CD8-positive, alpha-beta memory T cell (primary cell): Measurements from ENCODE around the gene ARHGEF38. TPM values are rescaled to one million over a fixed set of nuclear protein-coding genes. Genes with fewer than 3 reads are reported as not detected.
"Not testable (repeated sequence)": the region's sequence is repeated elsewhere in the genome, so short reads cannot be mapped to it uniquely, and the experiment has no call there.

Source experiments
- CTCF ChIA-PET: fragments of 350-600 bp; sonication (Branson Sonifier 250); formaldehyde crosslinking; loops from one replicate; lab custom pipeline; 2021; ENCODE audit warnings: antibody characterized with exemption; lab: Charles Lee
- POLR2A ChIA-PET: fragments of 350-600 bp; sonication (Branson Sonifier 250); formaldehyde crosslinking; loops from one replicate; lab custom pipeline; 2021; ENCODE audit warnings: antibody characterized with exemption; lab: Charles Lee
- DNase-seq, 5 donors: peaks; one replicate each; pipeline versions ENCODE4 v3.0.0 to v3.0.0-alpha.2; 2020 to 2022; ENCODE audit warnings: mixed read lengths in 1 of 5
- H3K27ac ChIP-seq: one replicate; pipeline ENCODE4 v1.7.0; 2013; ENCODE audit warnings: low read depth, mild to moderate bottlenecking, low read length, moderate library complexity
- H3K27me3 ChIP-seq: 2 replicates; pipeline ENCODE4 v1.7.0; 2013; ENCODE audit warnings: low read length, mild to moderate bottlenecking; ENCODE audit not compliant: insufficient read depth, poor library complexity, severe bottlenecking
- H3K36me3 ChIP-seq: 2 replicates; pipeline ENCODE4 v1.7.0; 2013; ENCODE audit warnings: mild to moderate bottlenecking, low read length, moderate library complexity; ENCODE audit not compliant: insufficient read depth
- H3K4me1 ChIP-seq: 2 replicates; pipeline ENCODE4 v1.7.0; 2013; ENCODE audit warnings: mild to moderate bottlenecking, low read length, moderate library complexity; ENCODE audit not compliant: insufficient read depth
- H3K4me3 ChIP-seq: 2 replicates; pipeline ENCODE4 v1.7.0; 2013; ENCODE audit warnings: mild to moderate bottlenecking, low read length
- H3K9me3 ChIP-seq: 2 replicates; pipeline ENCODE4 v1.7.0; 2013; ENCODE audit warnings: mild to moderate bottlenecking, low read length
- H3K27ac Mint-ChIP-seq, 8 donors: one replicate each; pipeline ENCODE4 v1.8.0; 2020 to 2021; ENCODE audit warnings: mixed read lengths in 8 of 8, mild to moderate bottlenecking in 6 of 8, inconsistent platforms in 3 of 8, moderate library complexity in 3 of 8
- H3K27me3 Mint-ChIP-seq, 2 donors: one replicate each; pipeline ENCODE4 v1.8.0; 2020 to 2021; ENCODE audit warnings: mixed read lengths in 2 of 2, mild to moderate bottlenecking in 1 of 2, moderate library complexity in 1 of 2
- H3K36me3 Mint-ChIP-seq, 3 donors: one replicate each; pipeline ENCODE4 v1.8.0; 2020 to 2021; ENCODE audit warnings: mixed read lengths in 3 of 3, inconsistent platforms in 1 of 3, mild to moderate bottlenecking in 1 of 3
- H3K4me1 Mint-ChIP-seq, 3 donors: one replicate each; pipeline ENCODE4 v1.8.0; 2020 to 2021; ENCODE audit warnings: mixed read lengths in 3 of 3, inconsistent platforms in 1 of 3, mild to moderate bottlenecking in 1 of 3
- H3K4me3 Mint-ChIP-seq, 7 donors: one replicate each; pipeline ENCODE4 v1.8.0; 2020 to 2021; ENCODE audit warnings: mixed read lengths in 7 of 7, mild to moderate bottlenecking in 6 of 7, moderate library complexity in 4 of 7, inconsistent platforms in 2 of 7
- H3K9me3 Mint-ChIP-seq, 5 donors: one replicate each; pipeline ENCODE4 v1.8.0; 2020 to 2022; ENCODE audit warnings: mixed read lengths in 5 of 5, mild to moderate bottlenecking in 3 of 5, moderate library complexity in 2 of 5, inconsistent platforms in 1 of 5
- polyA plus RNA-seq: library from polyadenylated mRNA; unstranded; fragments of 300-500 nt; fragmentation: Illumina TruSeq; gene quantifications from one replicate; pipeline ENCODE4 v1.2.3, GENCODE V29; 2021
- total RNA-seq, 2 experiments: library from RNA; stranded (reverse); gene quantifications; one replicate each; pipeline ENCODE4 v1.2.3, GENCODE V29; 2021

Gene ARHGEF38
- total and polyA plus RNA-seq, 3 experiments from 2014 or later: not detected

GRCh38 chr4:105714932-105715331 is 162.5 kb downstream of the ARHGEF38 start:
- Mint-ChIP-seq H3K4me3 (no peak overlapping the region), H3K9me3 (no peaks in the 10 kb centered on the region), H3K27ac (no peak overlapping the region), H3K36me3 (peaks cover 0 to 7% (median 3%) of the 10 kb centered on the region in 3 donors), H3K4me1 (peaks cover 2 to 6% (median 5%) of the 10 kb centered on the region in 3 donors), H3K27me3 (peaks cover 0 to 3% of the 10 kb centered on the region in 2 donors)
- POLR2A ChIA-PET: no interaction called here
- peaks cover under 1% of the 10 kb centered on the region for H3K36me3 ChIP-seq
- no peaks in the 10 kb centered on the region for H3K27me3 ChIP-seq
- no peak overlapping the region for H3K27ac ChIP-seq
- CTCF ChIA-PET: interaction anchor here (0.8 kb wide), 1 partner anchor 574 kb away, joined by 3 read pairs; no protein-coding TSS in a partner anchor
- H3K9me3 ChIP-seq: no peaks in the 10 kb centered on the region
- DNase-seq: no peak
- H3K4me1 ChIP-seq: peaks cover under 1% of the 10 kb centered on the region
- no peak overlapping the region for H3K4me3 ChIP-seq

DNA sequence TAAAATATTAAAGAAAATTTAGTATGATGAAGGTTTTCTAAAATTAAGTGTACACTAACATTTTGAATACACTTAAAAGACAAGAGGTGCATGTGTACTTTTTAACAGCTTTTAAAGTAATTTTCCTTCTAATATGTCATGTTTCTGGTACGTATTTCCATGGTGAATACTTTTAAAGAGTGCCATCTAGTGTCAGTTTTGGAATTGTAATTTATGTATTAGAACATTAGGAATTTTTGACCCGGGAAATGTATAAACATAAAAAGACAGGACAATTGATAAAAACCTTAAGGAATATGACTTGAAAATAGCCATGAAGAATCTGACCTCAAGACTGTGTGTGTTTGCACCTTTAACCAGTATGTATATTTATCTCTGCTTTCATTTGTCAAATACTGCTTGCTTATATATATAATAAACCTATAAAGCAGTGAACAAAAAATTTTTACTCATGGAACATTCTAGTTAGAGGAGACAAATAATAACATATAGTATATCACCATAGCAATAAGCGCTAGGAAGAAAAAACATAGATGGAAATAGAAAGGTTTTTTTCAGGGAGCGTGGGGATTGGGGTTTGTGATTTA is 163.4 kb downstream of the ARHGEF38 start:
- ChIA-PET CTCF (interaction anchor here (0.8 kb wide), 1 partner anchor 575 kb away, joined by 3 read pairs; no protein-coding TSS in a partner anchor), POLR2A (no interaction called here)
- H3K36me3 ChIP-seq: peaks cover 5% of the 10 kb centered on the region
- Mint-ChIP-seq H3K4me1 (peaks cover 2 to 6% (median 4%) of the 10 kb centered on the region in 3 donors), H3K9me3 (no peaks in the 10 kb centered on the region), H3K27me3 (peaks cover 0 to 3% of the 10 kb centered on the region in 2 donors), H3K27ac (no peak overlapping the region), H3K36me3 (peaks cover 0 to 11% (median 3%) of the 10 kb centered on the region in 3 donors), H3K4me3 (no peak overlapping the region)
- H3K27me3 ChIP-seq: no peaks in the 10 kb centered on the region
- no peak overlapping the region for H3K27ac ChIP-seq
- no peaks in the 10 kb centered on the region for H3K4me1 ChIP-seq
- no peak overlapping the region for H3K4me3 ChIP-seq
- H3K9me3 ChIP-seq: no peaks in the 10 kb centered on the region
- peak in 1 of 5 donors; percentile 22 for DNase-seq

- Histone ChIP-seq H3K27me3 (no peaks in the 10 kb centered on the region), H3K4me3 (no peak overlapping the region), H3K9me3 (no peaks in the 10 kb centered on the region), H3K4me1 (no peaks in the 10 kb centered on the region), H3K36me3 (peaks cover 5% of the 10 kb centered on the region), H3K27ac (no peak overlapping the region)
- no peak for DNase-seq
- CTCF ChIA-PET: no interaction called here
- Mint-ChIP-seq H3K36me3 (peaks cover 0 to 11% (median 7%) of the 10 kb centered on the region in 3 donors), H3K9me3 (no peaks in the 10 kb centered on the region), H3K27me3 (peaks cover 0 to 3% of the 10 kb centered on the region in 2 donors), H3K27ac (peak overlapping the region in 1 of 8 donors; percentile 12), H3K4me3 (no peak overlapping the region), H3K4me1 (peaks cover 2 to 6% (median 4%) of the 10 kb centered on the region in 3 donors)
- POLR2A ChIA-PET: no interaction called here
Observed at GRCh38 chr4:105719204-105719603, 166.8 kb downstream of the ARHGEF38 start.

DNA sequence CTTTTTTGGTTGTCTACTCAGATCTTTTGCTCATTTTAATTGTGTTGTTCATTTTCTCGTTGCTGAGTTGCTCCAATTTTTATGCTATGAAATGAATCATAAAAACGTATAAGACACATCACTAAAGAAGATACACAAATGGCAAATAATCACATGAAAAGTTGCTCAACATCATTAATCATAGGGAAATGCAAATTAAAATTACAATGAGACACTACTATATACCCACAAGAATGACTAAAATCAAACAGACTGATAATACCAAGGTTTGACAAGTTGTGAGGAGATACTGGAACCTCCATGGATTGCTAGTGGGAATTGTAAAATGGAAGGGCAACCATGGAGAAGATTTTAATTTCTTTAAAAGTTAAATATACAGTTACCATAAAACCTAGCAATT is 173.2 kb downstream of the ARHGEF38 start:
- Histone ChIP-seq H3K27ac (no peak overlapping the region), H3K4me3 (no peak overlapping the region), H3K4me1 (no peaks in the 10 kb centered on the region), H3K36me3 (no peaks in the 10 kb centered on the region), H3K9me3 (no peaks in the 10 kb centered on the region), H3K27me3 (no peaks in the 10 kb centered on the region)
- H3K36me3 Mint-ChIP-seq: peaks cover 4 to 15% (median 15%) of the 10 kb centered on the region in 3 donors
- ChIA-PET CTCF (no interaction called here), POLR2A (no interaction called here)
- no peak for DNase-seq
- no peak overlapping the region for H3K27ac Mint-ChIP-seq
- H3K27me3 Mint-ChIP-seq: no peaks in the 10 kb centered on the region
- H3K4me3 Mint-ChIP-seq: no peak overlapping the region
- H3K4me1 Mint-ChIP-seq: no peaks in the 10 kb centered on the region
- peaks cover 0 to 8% (median 4%) of the 10 kb centered on the region in 5 donors for H3K9me3 Mint-ChIP-seq

- H3K27ac ChIP-seq, H3K27me3 Mint-ChIP-seq, H3K27me3 ChIP-seq, DNase-seq, H3K4me3 Mint-ChIP-seq, H3K9me3 ChIP-seq, H3K4me1 ChIP-seq, H3K27ac Mint-ChIP-seq, H3K4me1 Mint-ChIP-seq, H3K4me3 ChIP-seq, H3K36me3 ChIP-seq, CTCF ChIA-PET, POLR2A ChIA-PET: not testable (repeated sequence)
- Mint-ChIP-seq H3K9me3 (peaks cover 0 to 16% (median 9%) of the 10 kb centered on the region in 5 donors), H3K36me3 (peaks cover 18 to 48% (median 41%) of the 10 kb centered on the region in 3 donors)
Observed at GRCh38 chr4:105729895-105730294, 177.5 kb downstream of the ARHGEF38 start.

Other genes with a start within 250 kb of the ARHGEF38 start
- 100 to 1,000 TPM in 1 of 2 experiments, 10 to 100 TPM in 1; 98.6 to 113 TPM for gene PPA2, start 78.6 kb upstream of the ARHGEF38 start, total RNA-seq
- 140 TPM for gene PPA2, start 78.6 kb upstream of the ARHGEF38 start, polyA plus RNA-seq
- gene INTS12, start 156.1 kb downstream of the ARHGEF38 start, total RNA-seq: 10 to 100 TPM; 20.2 to 21.8 TPM
- gene INTS12, start 156.1 kb downstream of the ARHGEF38 start, polyA plus RNA-seq: 27.3 TPM
- gene GSTCD, start 156.2 kb downstream of the ARHGEF38 start, total RNA-seq: 10 to 100 TPM; 20.5 to 22.4 TPM
- 3.2 TPM for gene GSTCD, start 156.2 kb downstream of the ARHGEF38 start, polyA plus RNA-seq